OCI-LY3 (cell line): ENCODE data around the gene LRFN4.

Experiments
- CTCF ChIP-seq: fragments of 200-600, 300-600 bp; sonication (generic); IDR thresholded peaks from 2 replicates; pipeline ENCODE4 v1.5.1; 2014; ENCODE audit warnings: antibody characterized with exemption, low read length, low read depth
- EZH2phosphoT487 ChIP-seq: fragments of 200-600 bp; shearing (Covaris generic); IDR thresholded peaks from 2 replicates; pipeline ENCODE4 v1.6.1; 2018; ENCODE audit warnings: antibody characterized with exemption, mixed run types, low read depth

GRCh38 chr11:66842501-66842895 lies 14.4 kb upstream of the LRFN4 start:
- TF ChIP-seq EZH2phosphoT487 (no peak), CTCF (no peak)
